GM21367 (cell line): ENCODE results near the gene ABHD5.

Experiments
- ATAC-seq: cut with Tn5 transposase; IDR thresholded peaks from one replicate; pipeline ENCODE4 v1.9.1; 2021; ENCODE audit not compliant: unreplicated experiment

Gene ABHD5

DNA sequence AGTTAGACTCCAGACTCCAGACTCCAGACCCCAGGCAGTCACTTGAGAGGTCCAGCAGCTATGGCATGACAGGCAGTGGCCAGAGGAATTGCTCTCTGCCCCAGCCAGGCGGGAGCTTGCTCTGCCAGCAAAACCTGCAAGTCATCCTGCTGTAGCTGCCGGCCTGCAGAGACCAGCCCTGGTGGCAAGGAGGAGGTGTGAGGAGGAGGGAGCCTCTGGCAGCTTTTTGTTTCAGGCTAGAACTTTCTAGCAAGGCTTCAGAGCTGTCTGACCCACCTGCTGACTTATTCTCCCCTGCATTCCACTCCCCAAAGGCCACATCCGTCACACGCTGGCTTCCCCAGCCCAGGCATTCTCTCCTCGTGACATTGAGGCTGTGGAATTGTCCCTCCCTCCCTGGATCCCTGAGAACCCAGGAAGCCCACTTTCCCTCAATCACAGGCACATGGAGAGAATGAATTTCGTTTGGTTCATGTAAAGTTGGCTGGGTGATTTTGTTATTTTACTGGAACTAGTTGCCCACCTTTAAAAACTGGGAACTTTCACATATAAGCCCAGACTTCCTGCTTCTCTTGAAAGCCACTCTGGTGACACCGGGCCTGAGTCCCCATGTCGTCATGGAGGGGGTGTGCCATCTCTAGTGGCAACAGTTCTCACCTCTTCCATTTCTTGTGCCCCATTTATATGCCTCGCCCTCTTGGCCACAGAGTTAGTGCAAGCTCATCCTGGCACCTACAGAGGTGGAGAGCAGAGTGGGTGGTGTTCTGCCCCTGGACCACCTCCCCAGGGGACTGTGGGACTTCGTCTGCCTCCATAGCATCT is 82.7 kb downstream of the ABHD5 start:
- ATAC-seq, result no peak

GRCh38 chr3:43774799-43775198 is 84.1 kb downstream of the ABHD5 start:
- no peak for ATAC-seq

DNA sequence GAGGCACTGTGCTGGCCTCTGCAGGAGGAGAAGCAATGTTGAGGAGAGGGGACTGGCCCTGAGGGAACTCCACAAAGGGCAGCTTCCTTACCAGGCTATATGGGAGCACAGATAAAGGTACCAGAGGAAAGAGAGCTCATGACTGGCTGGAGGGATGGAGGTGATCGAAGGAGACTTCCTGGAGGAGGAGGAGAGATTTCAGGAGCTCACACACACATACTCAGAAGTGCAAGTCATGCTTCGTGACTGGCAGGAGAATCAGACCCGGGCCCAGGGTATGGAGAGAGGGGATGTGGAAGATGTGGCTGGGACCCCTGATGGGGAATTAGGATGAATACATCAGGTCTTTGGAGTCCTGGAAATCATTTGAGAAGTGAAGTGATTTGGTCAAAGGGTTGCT is 85.4 kb downstream of the ABHD5 start:
- no peak for ATAC-seq

GRCh38 chr3:43779850-43780249 is 89.1 kb downstream of the ABHD5 start:
- no peak for ATAC-seq

DNA sequence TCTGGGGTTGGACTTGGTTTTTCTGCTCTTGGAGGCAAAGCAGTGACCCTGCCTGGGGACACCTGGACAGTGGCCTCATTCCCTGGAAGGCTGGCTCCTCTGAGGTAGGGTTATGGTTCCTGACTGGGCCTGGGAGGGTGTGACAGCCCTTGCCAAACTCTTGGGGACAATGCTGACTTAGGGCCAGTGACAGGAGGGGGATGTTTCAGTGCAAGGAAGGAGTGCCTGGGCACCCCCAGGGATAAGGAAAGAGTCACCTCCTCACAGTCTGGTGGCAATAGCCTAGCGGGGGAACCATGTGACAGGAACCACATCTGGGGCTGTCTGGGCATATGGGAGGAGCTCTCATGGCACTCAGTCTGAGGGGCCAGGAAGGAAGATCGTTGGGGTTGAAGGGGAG is 91.8 kb downstream of the ABHD5 start:
- ATAC-seq, result no peak
